HG02852 (cell line): Measurements from ENCODE around the gene HSPD1.
A peak's percentile ranks its signal among the peaks of the same experiment; 100 is the strongest.

Experiments
- ATAC-seq: cut with Tn5 transposase; IDR thresholded peaks from one replicate; pipeline ENCODE4 v1.9.1; 2021; ENCODE audit warnings: mild to moderate bottlenecking, moderate library complexity; ENCODE audit not compliant: unreplicated experiment

HSPD1 gene

GRCh38 chr2:197499594-197500502 lies at the start of gene HSPD1, which contains the start of gene HSPE1:
HSPD1 (minus strand) TSS chr2:197499840; CDS start chr2:197498848, 992 bp downstream.
HSPE1 (plus strand) TSS chr2:197500379; CDS start chr2:197500437, 58 bp downstream.
- peak; percentile 79 for ATAC-seq

DNA sequence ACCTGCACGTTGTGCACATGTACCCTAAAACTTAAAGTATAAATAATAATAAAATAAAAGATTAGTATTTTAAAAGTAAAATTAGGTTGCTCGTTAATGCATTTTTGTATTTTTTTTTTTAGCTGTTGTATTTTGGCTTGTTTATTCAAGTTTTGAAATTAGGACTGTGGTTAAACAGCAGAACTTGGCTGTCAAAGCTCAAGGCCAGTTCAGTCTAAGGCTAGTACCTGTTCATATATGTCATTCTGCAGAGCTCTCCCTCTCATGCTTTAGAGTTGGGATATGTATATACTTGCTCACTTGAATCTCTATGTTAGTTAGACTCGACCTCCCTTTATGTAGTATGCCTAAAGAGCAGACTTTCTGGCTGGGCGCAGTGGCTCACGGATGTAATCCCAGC lies 48.9 kb upstream of the HSPD1 start:
- no peak for ATAC-seq

GRCh38 chr2:197547163-197547900 lies 47.7 kb upstream of the HSPD1 start:
- no peak for ATAC-seq

GRCh38 chr2:197543206-197543605 lies 43.6 kb upstream of the HSPD1 start:
- ATAC-seq: no peak

GRCh38 chr2:197539734-197540133 lies 40.1 kb upstream of the HSPD1 start:
- ATAC-seq: no peak

DNA sequence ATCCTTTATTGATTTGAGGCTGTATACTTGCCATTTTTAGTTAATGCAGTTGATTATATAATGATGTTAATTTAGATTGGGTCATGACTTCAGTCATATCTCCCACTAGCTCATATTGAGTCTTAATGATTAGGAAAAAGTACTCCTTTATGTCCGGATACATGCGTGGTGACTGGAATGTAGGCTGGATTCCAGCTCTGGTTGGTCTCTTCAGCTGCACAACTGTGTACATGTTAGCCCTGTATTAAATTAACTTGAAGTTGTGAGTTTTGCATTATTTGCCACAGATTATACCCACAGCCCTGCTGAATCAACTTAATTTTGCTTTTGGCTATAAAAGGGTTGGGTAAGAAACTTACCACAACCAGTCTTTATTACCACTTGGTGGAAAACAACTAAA lies 38.8 kb upstream of the HSPD1 start:
- ATAC-seq: no peak

- ATAC-seq: no peak
Measured at GRCh38 chr2:197517150-197517549, 17.5 kb upstream of the HSPD1 start.

GRCh38 chr2:197516393-197516761 lies 16.7 kb upstream of the HSPD1 start:
- ATAC-seq: peak; percentile 13

DNA sequence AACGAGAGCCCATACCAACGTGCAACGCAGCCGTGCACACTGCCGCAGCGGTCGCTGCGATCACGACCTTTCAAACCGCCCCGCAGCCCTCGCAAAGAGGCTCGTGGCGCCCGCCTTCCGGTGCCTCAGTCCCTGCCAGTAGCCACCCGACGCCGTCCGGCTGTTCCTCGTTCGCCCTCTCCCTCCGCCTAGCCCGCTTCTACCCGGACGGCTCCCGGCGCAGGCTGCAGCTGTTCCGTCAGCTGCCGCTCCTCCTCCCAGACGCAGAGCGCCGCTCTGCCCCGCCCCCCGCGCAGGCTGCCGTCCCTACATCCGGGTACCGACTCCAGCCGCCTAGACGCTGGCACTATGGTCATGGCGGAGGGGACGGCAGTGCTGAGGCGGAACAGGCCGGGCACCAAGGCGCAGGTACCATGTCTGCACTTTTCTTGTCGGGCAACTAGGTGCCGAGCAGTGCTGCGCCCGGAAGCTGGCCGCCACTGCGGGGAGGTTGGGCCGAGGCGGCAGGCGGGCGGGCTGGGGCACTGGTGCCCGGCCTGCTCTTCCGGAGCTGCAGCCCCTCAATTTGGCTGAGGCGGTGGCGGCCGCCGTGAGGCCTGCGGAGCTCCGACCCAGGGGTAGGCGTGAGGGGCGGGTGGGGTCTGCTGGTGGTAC lies 16.2 kb upstream of the HSPD1 start, which contains the start of gene MOB4:
Gene MOB4 (plus strand): TSS at position 328 of the 654 bp plus-strand sequence. CDS start 21 bp downstream, at position 349.
- ATAC-seq: peak; percentile 91

- peak; percentile 6 for ATAC-seq
Measured at GRCh38 chr2:197515315-197515738, 15.7 kb upstream of the HSPD1 start.

GRCh38 chr2:197514754-197515153 lies 15.1 kb upstream of the HSPD1 start:
- ATAC-seq: no peak

DNA sequence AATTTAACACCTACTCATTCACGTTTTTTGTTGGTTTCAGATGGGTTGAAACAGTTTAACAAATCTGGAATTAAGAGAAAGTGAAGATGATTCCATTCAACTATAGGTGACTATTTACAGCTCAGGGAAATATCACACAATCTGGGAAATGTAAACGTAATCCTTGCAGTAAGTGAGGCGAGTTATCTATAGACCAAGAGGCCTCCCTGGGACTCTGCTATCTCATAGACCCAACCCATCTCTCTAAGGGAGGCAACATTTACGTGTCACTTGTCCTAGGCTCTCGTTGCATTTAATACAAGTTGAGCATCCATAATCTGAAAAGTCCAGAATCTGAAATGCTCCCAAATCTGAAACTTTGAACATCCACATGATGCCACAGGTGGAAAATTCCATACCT lies 14.3 kb upstream of the HSPD1 start:
- ATAC-seq: no peak

DNA sequence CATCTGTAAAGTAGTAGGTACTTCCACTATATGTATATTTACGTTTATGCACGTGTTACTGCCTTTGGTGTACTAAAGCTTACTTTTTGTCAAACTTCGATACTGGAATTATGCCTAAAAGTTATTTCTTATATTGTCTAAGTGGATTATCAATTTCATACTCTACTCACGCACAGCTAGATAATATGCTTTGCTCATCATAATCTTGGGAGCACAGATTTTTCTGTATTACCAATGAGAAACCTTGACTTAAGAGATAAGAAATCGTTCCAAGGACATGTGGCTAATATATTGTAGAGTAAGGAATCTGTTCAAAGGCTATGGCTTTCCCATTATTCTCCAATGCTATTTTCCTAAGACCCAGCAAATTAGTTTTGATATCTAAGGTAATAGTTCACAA lies 7.0 kb upstream of the HSPD1 start:
- ATAC-seq: no peak

- no peak for ATAC-seq
Measured at GRCh38 chr2:197504512-197504911, 4.9 kb upstream of the HSPD1 start.

DNA sequence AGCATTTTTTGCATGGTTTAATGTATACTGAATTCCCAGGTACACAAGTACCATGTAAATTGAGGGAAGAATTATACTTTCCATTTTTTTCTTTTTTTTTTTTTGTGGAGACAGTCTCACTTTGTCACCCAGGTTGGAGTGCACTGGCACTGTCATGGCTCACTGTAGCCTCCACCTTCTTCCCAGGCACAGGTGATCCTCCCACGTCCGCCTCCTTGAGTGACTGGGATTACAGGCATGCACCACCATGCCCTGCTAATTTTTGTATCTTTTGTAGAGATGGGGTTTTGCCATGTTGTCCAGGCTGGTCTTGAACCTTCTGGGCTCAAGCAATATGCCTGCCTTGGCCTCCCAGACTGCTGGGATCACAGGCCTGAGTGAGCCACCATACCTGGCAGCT lies 4.4 kb upstream of the HSPD1 start:
- no peak for ATAC-seq

DNA sequence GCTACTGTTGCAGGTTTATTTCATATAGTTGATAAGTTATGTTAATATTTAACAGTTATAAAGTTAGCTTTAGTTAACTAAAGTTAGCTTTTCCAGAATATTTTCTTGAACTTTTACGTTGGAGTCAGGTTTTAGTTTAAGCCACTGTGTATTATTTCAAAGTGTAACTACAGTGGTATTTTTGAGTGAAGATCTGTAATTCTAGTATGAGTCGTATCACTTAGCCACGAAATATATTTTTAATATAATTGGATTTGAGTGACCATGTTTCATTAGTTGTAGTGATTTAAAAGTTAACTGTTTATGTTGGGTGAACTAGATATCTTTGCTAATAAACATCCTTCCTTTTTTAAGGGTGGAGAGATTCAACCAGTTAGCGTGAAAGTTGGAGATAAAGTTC lies 3.0 kb upstream of the HSPD1 start:
- ATAC-seq: no peak

GRCh38 chr2:197502201-197502600 lies 2.6 kb upstream of the HSPD1 start:
- ATAC-seq: no peak

- peak; percentile 7 for ATAC-seq
Measured at GRCh38 chr2:197500503-197501131, 977 bp upstream of the HSPD1 start.

- ATAC-seq: peak; percentile 16
Measured at GRCh38 chr2:197498937-197499593, 575 bp downstream of the HSPD1 start.

- no peak for ATAC-seq
Measured at GRCh38 chr2:197498235-197498936, 1.3 kb downstream of the HSPD1 start.
